Stimulated activated CD8-positive, alpha-beta memory T cell treated with anti-CD3 and anti-CD28 coated beads, Interleukin-2, amount 100 ng/mL, for 1 hour (primary cell): Measurements from ENCODE around the gene PIWIL1.

Source experiments
- DNase-seq, 2 donors: peaks; one replicate each; pipeline ENCODE4 v3.0.0-alpha.2; 2020; ENCODE audit warnings: low read depth in 2 of 2

PIWIL1 gene

DNA sequence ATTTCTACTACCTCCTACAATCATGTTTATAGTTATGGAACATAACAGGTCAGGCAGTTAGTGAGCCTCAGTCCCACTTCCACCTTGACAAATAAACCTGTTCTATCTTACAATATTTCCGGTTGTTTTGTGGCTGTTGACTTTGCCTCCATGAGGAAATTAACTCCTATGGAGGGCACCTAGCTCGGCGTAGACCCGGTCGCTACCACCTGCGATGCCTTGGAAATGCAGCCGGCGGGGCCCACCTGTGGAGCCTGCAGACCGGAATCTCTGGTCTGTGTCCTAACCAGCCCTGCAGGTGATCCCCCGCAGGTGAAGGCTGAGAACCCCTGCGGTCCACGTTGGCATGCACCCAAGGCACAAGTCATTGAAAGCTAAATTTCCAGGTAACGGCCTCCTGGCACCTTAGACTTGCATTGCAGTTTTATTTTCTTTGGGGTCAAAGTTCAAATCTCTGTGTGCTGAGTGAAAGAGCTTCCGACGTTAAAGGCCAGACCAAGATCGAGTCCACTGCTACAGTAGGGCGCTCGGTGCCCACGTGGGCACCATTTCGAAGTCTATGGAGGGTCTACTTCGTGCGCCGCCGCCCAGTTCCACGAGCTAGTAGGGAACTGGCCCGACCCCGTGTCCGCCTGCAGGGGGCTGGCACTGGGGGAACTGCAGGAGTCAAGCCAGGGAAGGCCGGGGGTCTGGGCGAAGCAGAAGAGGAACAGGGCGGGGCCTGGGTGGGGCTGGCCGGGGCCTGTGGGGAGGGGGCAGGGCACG lies 782 bp upstream of the PIWIL1 start:
- no peak for DNase-seq

DNA sequence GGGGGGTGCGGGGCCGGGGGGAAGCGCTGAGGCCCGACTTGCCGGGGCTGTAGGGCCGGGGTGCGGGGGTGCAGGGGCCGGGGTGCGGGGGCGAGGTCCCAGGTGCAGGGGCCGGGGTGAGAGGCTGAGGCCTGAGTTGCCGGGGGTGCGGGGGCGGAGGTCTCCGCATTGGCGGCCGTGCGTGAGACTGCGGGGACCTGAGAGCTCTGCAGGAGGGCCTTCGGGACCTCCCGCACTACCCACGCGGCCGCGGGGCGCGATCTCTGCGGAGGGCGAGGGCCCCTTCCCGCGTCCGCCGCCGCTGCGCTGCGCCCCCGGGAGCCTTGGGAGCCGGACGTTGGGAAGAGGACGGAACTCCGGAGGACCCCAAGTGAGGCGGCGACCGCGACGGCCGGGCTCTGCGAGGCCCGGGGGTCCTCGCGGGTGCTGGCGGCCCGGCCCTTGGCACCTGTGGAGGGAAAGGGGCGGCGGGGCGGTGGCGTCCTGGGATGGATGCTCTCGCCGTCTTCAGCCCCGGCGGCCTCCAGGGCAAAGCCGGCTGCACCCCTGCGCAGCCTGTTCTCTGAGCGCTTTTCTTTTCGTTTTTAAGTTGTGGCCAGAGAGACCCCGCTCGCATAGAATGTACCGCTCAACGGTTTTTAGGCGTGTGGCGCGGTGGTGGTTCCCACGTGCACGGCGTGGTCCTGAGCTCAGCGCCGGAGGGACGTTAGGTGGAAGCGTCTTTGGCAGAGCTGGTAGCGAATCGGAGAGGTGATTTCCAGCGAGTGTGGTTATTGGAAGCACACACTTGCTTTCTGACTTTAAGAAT lies 1.3 kb downstream of the PIWIL1 start:
- DNase-seq, result no peak

DNA sequence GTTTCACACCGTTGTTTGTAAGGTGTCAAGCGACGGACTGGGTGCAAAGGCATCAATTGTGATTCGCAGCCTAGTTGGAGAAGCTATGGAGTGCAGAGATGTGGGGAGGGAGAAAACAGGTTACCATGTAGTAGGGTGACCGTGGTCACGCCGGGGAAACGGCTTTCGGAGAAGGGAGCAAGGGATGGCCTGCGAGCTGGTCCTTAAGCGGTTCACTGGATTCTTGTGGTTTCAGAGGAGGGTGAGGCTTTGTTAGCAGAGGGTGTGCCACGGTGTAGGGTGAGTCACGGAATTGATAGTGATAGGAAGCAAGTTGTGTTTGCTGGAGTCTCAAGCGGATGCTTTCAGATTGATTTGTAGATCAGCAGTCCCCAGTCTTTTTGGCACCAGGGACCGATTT lies 2.3 kb downstream of the PIWIL1 start:
- no peak for DNase-seq

- no peak for DNase-seq
Measured at GRCh38 chr12:130342442-130342841, 4.8 kb downstream of the PIWIL1 start.

DNA sequence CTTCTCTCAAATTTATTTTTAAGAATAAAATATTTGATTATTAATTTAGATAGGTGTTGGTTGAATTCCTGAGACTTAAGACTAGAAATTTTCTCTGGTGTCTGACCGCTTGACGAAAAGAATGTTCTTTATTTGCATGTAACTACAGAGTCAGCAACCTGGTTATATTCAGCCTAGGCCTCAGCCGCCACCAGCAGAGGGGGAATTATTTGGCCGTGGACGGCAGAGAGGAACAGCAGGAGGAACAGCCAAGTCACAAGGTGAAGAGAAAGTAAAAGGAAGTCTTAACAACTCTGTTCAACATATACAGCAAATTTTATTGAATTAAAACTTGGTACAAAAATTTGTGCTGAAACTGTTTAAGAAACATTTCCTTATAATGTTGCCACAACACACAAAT lies 5.2 kb downstream of the PIWIL1 start:
- DNase-seq, result no peak

DNA sequence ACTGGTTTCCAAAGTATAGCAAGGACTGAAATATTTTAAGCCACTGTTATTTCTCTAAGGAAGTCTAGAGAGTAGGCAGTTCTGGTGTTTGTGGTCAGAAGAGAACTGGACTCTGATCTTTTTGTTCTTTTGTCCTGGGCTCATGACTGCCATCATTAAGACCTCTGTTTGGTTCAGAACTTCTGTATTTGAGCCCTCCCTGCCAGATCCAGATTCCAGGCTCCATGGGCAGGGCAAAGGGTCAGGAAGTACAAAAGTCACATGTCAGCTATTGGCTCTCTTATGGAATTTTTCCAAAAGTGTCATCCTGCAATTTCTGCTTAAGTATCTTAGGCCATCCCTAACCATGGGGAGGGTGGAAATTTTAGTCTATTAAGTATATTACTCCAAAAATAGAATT lies 6.8 kb downstream of the PIWIL1 start:
- no peak for DNase-seq

GRCh38 chr12:130345292-130345691 lies 7.6 kb downstream of the PIWIL1 start:
- DNase-seq, result no peak

DNA sequence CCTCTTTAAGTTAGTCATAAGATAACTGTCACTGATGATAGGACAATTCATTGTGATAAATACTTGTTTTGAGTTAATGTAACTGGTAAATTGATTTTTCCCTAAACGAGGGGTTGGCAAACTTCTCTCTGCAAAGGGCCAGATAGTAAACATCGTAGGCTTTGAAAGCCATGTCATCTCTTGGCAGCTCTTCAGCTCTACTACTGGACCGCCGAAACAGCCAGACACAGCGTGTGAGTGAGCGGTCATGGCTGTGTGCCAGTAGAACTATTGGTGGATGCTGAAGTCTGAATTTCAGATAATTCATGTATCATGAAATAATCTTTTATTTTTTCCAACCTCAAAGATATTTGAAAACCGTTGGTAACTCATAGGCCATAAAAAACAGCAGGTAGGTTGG lies 9.9 kb downstream of the PIWIL1 start:
- no peak for DNase-seq

GRCh38 chr12:130350715-130351114 lies 13.0 kb downstream of the PIWIL1 start:
- no peak for DNase-seq

- no peak for DNase-seq
Measured at GRCh38 chr12:130351326-130351725, 13.6 kb downstream of the PIWIL1 start.

DNA sequence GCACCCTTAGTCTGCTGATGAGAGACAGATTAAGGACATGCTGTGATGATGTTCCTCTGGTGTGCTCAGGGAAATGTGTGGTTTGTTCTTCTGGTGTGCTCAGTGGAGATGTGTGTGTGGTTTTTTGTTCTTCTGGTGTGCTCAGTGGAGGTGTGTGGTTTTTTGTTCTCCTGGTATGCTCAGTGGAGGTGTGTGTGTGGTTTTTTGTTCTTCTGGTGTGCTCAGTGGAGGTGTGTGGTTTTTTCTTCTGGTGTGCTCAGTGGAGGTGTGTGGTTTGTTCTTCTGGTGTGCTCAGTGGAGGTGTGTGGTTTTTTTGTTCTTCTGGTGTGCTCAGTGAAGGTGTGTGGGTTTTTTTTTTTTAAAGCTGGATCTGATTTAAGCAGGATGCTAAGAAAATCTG lies 15.4 kb downstream of the PIWIL1 start:
- DNase-seq, result no peak

DNA sequence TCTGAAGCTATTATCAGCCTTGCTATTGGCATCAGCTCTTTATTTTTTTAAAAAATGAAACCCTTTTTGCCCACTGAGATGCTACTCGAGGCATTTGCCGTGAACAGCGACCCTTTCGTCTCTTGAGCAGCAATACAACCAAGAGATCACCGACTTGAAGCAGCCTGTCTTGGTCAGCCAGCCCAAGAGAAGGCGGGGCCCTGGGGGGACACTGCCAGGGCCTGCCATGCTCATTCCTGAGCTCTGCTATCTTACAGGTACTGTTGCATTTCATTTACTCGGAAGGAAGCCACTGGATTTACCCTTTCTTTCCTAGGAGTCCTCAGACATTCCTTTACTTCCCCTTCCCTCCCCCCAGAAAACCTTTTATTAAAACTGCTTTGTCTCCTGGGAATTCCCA lies 16.7 kb downstream of the PIWIL1 start:
- no peak for DNase-seq

- DNase-seq, result no peak
Measured at GRCh38 chr12:130356222-130356621, 18.5 kb downstream of the PIWIL1 start.

GRCh38 chr12:130357241-130357640 lies 19.6 kb downstream of the PIWIL1 start:
- no peak for DNase-seq

GRCh38 chr12:130357729-130358330 lies 20.1 kb downstream of the PIWIL1 start:
- DNase-seq, result no peak

DNA sequence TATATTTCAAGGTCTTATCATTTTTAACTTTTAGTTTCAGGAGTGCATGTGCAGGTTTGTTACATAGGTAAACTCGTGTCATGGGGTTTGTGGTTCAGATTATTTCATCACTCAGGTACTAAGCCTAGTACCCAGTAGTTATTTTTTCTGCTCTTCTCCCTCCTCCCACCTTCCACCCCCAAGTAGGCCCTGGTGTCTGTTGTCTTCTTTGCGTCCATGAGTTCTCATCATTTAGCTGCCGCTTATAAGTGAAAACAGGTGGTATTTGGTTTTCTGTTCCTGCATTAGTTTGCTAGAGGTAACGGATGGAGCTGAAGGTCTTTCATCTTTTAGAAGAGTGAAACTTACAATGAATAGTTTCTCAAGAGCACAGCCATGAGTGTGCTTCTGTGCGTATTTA lies 24.4 kb downstream of the PIWIL1 start:
- DNase-seq, result no peak

DNA sequence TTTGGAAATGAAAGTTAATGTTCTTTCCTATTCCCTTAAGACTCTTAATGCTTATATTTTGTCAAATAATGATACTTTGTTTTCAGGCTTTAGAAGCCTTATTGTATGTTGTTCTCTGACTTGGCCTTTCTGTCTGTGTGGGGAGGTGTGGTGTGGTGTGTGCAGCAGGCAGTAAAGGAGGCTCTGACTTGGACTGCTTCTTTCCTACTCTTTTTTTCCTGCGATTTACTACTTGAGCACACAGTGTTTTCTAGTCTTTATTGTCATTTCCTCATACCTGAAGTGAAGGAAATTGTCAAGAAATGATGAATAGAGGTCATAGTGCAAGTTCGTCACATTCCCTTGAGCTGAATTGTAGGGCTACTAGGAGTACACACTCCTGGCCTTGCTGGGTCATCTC lies 26.9 kb downstream of the PIWIL1 start:
- DNase-seq, result no peak

DNA sequence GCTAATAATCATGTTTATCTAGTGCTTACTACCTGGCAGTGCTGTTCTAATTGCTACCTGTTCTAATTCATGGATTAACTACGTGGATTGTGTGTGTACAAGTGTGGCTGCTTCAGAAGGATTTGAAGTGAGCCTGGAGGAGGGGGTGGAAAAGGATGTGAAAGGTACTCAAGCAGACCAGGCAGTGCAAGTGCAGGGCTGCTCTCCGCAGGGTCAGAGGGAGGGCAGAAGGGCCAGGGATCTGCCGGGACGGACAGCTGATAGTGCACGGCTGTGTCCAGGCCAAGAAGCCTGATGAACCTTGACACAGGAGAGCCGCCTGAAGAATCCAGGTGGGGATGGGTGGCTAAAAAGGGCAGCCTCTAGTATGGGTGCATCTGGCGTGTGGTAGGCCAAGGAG lies 28.5 kb downstream of the PIWIL1 start:
- no peak for DNase-seq

GRCh38 chr12:130367003-130367402 lies 29.3 kb downstream of the PIWIL1 start:
- DNase-seq, result no peak

- no peak for DNase-seq
Measured at GRCh38 chr12:130367523-130367922, 29.8 kb downstream of the PIWIL1 start.

DNA sequence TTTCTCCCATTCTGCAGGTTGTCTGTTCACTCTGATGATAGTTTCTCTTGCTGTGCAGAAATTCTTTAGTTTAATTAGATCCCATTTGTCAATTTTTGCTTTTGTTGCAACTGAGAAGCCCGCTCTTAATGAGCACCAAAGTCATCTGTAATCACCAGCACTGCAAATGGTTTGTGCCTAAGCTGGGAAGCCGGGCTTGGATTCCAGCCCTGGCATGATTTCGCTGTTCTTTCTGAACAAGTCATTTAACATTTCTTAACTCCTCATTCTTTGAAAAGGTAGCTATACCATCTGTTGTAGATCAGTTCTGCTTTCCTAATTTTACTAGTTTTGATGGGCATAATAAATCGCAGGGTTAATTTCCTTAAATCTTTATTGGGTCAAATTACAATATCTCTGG lies 32.1 kb downstream of the PIWIL1 start:
- no peak for DNase-seq

DNA sequence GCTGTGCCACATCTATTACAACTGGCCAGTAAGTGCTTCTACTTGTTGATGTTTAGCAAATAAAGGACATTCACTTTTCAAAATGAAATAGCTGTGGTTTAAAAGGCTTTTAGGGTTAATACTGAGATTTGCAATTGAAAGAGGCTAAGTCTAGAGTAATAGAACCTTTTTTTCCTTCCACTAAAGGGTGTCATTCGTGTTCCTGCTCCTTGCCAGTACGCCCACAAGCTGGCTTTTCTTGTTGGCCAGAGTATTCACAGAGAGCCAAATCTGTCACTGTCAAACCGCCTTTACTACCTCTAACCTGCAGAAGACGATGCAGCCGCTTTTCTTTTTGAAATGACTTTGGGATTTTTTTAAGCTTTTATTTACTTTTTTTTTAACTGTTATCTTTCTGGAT lies 33.6 kb downstream of the PIWIL1 start:
- no peak for DNase-seq

DNA sequence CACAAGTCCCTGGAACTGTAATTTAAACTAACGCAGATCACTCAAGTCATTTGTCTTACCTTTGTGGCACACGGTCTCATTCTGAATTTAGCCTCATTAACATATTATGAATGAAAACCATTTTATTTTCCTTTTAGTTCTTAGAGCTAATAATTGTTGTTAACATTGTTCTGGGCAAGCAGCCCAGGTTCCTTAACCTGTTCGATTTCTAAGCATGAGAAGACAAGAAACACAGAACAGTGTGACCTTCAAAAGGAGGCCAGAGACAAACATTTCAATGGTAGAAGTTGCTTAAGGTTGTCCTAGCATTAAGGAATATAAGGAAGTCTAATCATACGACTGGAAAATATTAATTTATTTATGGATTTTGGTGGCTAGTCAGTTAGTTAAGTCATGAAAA lies 35.2 kb downstream of the PIWIL1 start:
- no peak for DNase-seq
